Upper lobe of left lung (tissue), 6 donors: ENCODE data around the gene BRAF. TPM values are rescaled to one million over a fixed set of nuclear protein-coding genes. Genes with fewer than 3 reads are reported as not detected.
"Not testable (repeated sequence)": the region's sequence is repeated elsewhere in the genome, so short reads cannot be mapped to it uniquely, and the experiment has no call there.

ENCODE experiments used
- ATAC-seq, 2 donors: fragments of 200-7000 bp; cut with Tn5 transposase; one replicate each; pipeline ENCODE4 v1.9.1; 2022; ENCODE audit warnings: mild to moderate bottlenecking in 2 of 2, moderate library complexity in 2 of 2; ENCODE audit not compliant: low FRiP score in 2 of 2
- DNase-seq, 2 donors: peaks; one replicate each; pipeline ENCODE4 v3.0.0-alpha.2; 2019 to 2020
- H3K27ac ChIP-seq, 4 donors: fragments of 200-600 bp; sonication (generic); one replicate each; pipeline ENCODE4 v1.5.1; 2016 to 2019
- H3K27me3 ChIP-seq, 4 donors: fragments of 200-600 bp; sonication (generic); one replicate each; pipeline ENCODE4 v1.5.1; 2017 to 2019
- H3K36me3 ChIP-seq, 4 donors: fragments of 200-600 bp; sonication (generic); one replicate each; pipeline ENCODE4 v1.5.1; 2016 to 2019
- H3K4me1 ChIP-seq, 4 donors: fragments of 200-600 bp; sonication (generic); one replicate each; pipeline ENCODE4 v1.5.1; 2018 to 2019
- H3K4me3 ChIP-seq, 4 donors: fragments of 200-600 bp; sonication (generic); one replicate each; pipeline ENCODE4 v1.5.1; 2017 to 2019; ENCODE audit warnings: mild to moderate bottlenecking in 2 of 4, moderate library complexity in 1 of 4
- H3K9me3 ChIP-seq, 4 donors: fragments of 200-600 bp; sonication (generic); one replicate each; pipeline ENCODE4 v1.5.1; 2018 to 2019
- CTCF ChIP-seq, 6 experiments: fragments of 450-650 bp in 4 of 6; fragments of 200-600 bp in 2 of 6; sonication (generic) in 2 of 6; IDR thresholded peaks; one replicate each; pipeline ENCODE4 v1.5.1; 2016 to 2019; ENCODE audit warnings: antibody characterized with exemption in 6 of 6
- EP300 ChIP-seq, 4 donors: sonication (generic); formaldehyde crosslinking; IDR thresholded peaks; one replicate each; pipeline ENCODE4 v1.5.1; 2017; ENCODE audit warnings: antibody characterized with exemption in 4 of 4, control low read depth in 2 of 4
- POLR2A ChIP-seq, 4 donors: fragments of 450-650 bp; IDR thresholded peaks; one replicate each; pipeline ENCODE4 v1.5.1; 2016 to 2017; ENCODE audit warnings: antibody characterized with exemption in 4 of 4, mild to moderate bottlenecking in 2 of 4
- POLR2AphosphoS5 ChIP-seq, 2 donors: sonication (generic); formaldehyde crosslinking; IDR thresholded peaks; one replicate each; pipeline ENCODE4 v1.5.1; 2017; ENCODE audit warnings: antibody characterized with exemption in 2 of 2
- WGBS, 2 donors: methylation state at CpG; one replicate each; pipeline ENCODE4 v1.1.5; 2017 to 2018; 5-methylcytosine and 5-hydroxymethylcytosine counted together
- small RNA-seq, 4 donors: library from RNA; depleted of rRNA; stranded (forward); fragments of <200 nt; gene quantifications; one replicate each; pipeline ENCODE3, GENCODE V24; 2016
- total RNA-seq, 6 donors: library from RNA; depleted of rRNA in 4 of 6; stranded (reverse); fragments of >200 nt in 4 of 6; gene quantifications; one replicate each; pipeline versions ENCODE4 v1.1.0 to v1.2.1, GENCODE V29; 2016 to 2021
- donor health status: DM: no; HTN: no; CAD: no; lungs with moderate emphysema.
- donor health status: DM: no; HTN: yes; CAD: no; lungs with severe emphysema.

The BRAF gene
- total RNA-seq, 6 donors from 2014 or later, result 31.1 to 106 (median 46.0) TPM

- H3K9me3 ChIP-seq, result no peaks in the 10 kb centered on the region
- WGBS, 2 donors, result 1% methylated on average over 9 to 22 of the region's 41 CpGs
- no peaks in the 10 kb centered on the region for H3K27me3 ChIP-seq
- peaks cover 20 to 37% (median 24%) of the 10 kb centered on the region in 4 donors for H3K4me1 ChIP-seq
- DNase-seq (peak in 1 of 2 donors; percentile 66), ATAC-seq (peak; percentile 66 to 88)
- peak within 1 kb of the TSS; percentile 82 to 91 (median 84) for H3K27ac ChIP-seq
- no peak for TF ChIP-seq EP300 (IDR thresholded peaks at IDR 0.05)
- TF ChIP-seq POLR2A (IDR thresholded peaks at IDR 0.05), result peak in 1 of 4 donors; percentile 71
- TF ChIP-seq CTCF (IDR thresholded peaks at IDR 0.05), result no peak
- TF ChIP-seq POLR2AphosphoS5 (IDR thresholded peaks at IDR 0.05), result peak in 1 of 2 donors; percentile 44
- H3K36me3 ChIP-seq, result no peaks in the 10 kb centered on the region
- H3K4me3 ChIP-seq, result peak within 1 kb of the TSS; percentile 73 to 93 (median 82)
Observed at GRCh38 chr7:140672382-140673062, 252.2 kb downstream of the BRAF start, which contains the start of gene ADCK2. ADCK2 (plus strand) TSS chr7:140672945; CDS start chr7:140673331, 386 bp downstream.

GRCh38 chr7:140671966-140672365 is 252.8 kb downstream of the BRAF start:
- no peak overlapping the region for H3K4me3 ChIP-seq
- no peak for TF ChIP-seq CTCF (IDR thresholded peaks at IDR 0.05)
- TF ChIP-seq EP300 (IDR thresholded peaks at IDR 0.05), result no peak
- peaks cover 20 to 37% (median 24%) of the 10 kb centered on the region in 4 donors for H3K4me1 ChIP-seq
- DNase-seq, result peak in 1 of 2 donors; percentile 66
- H3K9me3 ChIP-seq, result no peaks in the 10 kb centered on the region
- no peak for ATAC-seq
- H3K27ac ChIP-seq, result no peak overlapping the region
- H3K27me3 ChIP-seq, result no peaks in the 10 kb centered on the region
- 70 to 81% methylated on average over 9 to 15 of the region's 15 CpGs for WGBS, 2 donors
- H3K36me3 ChIP-seq, result no peaks in the 10 kb centered on the region

DNA sequence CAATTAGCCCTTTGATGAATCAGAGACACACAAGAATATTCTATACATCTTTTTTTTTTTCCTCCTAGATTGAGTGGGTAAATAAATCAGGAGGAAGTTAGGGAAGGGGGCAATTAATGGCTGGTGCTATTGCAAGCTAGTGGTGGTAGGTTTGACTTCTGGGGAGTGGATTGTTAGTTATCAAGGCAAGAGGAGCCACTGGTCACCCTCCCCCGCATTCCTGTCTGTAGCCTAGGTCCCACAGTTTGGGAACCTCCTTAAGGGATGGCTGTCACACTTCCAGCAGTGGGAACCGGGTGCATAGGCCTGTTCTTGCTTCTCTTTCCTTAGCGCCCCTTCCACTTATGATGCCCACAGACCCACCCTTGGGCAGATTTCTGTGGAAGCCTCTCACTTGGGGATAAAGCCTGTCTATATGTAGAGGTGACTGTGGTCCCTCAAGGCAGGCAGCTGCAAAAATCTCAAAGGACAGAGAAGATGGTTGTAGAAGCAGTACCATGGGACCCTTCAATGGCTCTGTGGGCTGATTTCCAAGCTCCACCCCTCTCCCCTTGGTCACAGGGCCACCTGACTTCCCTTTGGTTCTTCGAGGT is 254.3 kb downstream of the BRAF start:
- DNase-seq (no peak), ATAC-seq (no peak)
- Histone ChIP-seq H3K27me3 (no peaks in the 10 kb centered on the region), H3K36me3 (no peaks in the 10 kb centered on the region), H3K27ac (no peak overlapping the region), H3K4me3 (no peak overlapping the region), H3K4me1 (peaks cover 20 to 32% (median 23%) of the 10 kb centered on the region in 4 donors), H3K9me3 (no peaks in the 10 kb centered on the region)
- TF ChIP-seq EP300 (IDR thresholded peaks at IDR 0.05), result no peak
- TF ChIP-seq POLR2AphosphoS5 (IDR thresholded peaks at IDR 0.05), result no peak
- TF ChIP-seq POLR2A (IDR thresholded peaks at IDR 0.05), result no peak
- TF ChIP-seq CTCF (IDR thresholded peaks at IDR 0.05), result no peak
- WGBS, 2 donors, result 61 to 73% methylated on average over 4 of the region's 4 CpGs

GRCh38 chr7:140669862-140670261 is 254.9 kb downstream of the BRAF start:
- not testable (repeated sequence) for H3K36me3 ChIP-seq, DNase-seq, H3K27me3 ChIP-seq, H3K9me3 ChIP-seq, H3K4me3 ChIP-seq, H3K27ac ChIP-seq, ATAC-seq
- H3K4me1 ChIP-seq, result peaks cover 15 to 26% (median 17%) of the 10 kb centered on the region in 4 donors
- WGBS, 2 donors, result 91 to 92% methylated on average over 10 of the region's 10 CpGs

- H3K36me3 ChIP-seq, result no peaks in the 10 kb centered on the region
- DNase-seq, result no peak
- H3K27ac ChIP-seq, result no peak overlapping the region
- H3K4me1 ChIP-seq, result peaks cover 10 to 21% (median 13%) of the 10 kb centered on the region in 4 donors
- no peak for ATAC-seq
- TF ChIP-seq CTCF (IDR thresholded peaks at IDR 0.05) (no peak), EP300 (IDR thresholded peaks at IDR 0.05) (no peak), POLR2AphosphoS5 (IDR thresholded peaks at IDR 0.05) (no peak), POLR2A (IDR thresholded peaks at IDR 0.05) (no peak)
- H3K27me3 ChIP-seq, result no peaks in the 10 kb centered on the region
- no peak overlapping the region for H3K4me3 ChIP-seq
- H3K9me3 ChIP-seq, result no peaks in the 10 kb centered on the region
- 88 to 95% methylated on average over 3 of the region's 3 CpGs for WGBS, 2 donors
Observed at GRCh38 chr7:140669352-140669751, 255.4 kb downstream of the BRAF start.

Small RNA genes lying within 50 kb of the gene (small RNA-seq; reads per million reads assigned to genes)
- gene AC006006.1, result 0 reads per million in 4 donors
- gene RNU6-85P, result 0 reads per million in 4 donors

Other genes starting within 250 kb of the BRAF start
- gene NDUFB2, start 228.2 kb downstream of the BRAF start, total RNA-seq, result 100 to 1,000 TPM in 5 of 6 donors, 10 to 100 TPM in 1; 51.3 to 204 (median 156) TPM
- gene MRPS33, start 90.0 kb upstream of the BRAF start, total RNA-seq, result 10 to 100 TPM in 5 of 6 donors, under 1 TPM in 1; under 0.01 to 32.7 (median 18.1) TPM
- gene TMEM178B, start 149.1 kb upstream of the BRAF start, total RNA-seq, result 1 to 10 TPM in 1 of 6 donors, under 1 TPM in 5; under 0.01 to 1.4 (median 0.32) TPM